GM23338 (cell line): ENCODE data around the gene DNAJC4. TPM values are rescaled to one million over a fixed set of nuclear protein-coding genes. Genes with fewer than 3 reads are reported as not detected.

Experiments used
- ATAC-seq: fragments of 200-7000 bp; cut with Tn5 transposase; 3 replicates; pipeline ENCODE4 v1.9.1; 2020
- DNase-seq: peaks from one replicate; pipeline ENCODE4 v3.0.0-alpha.2; 2015; ENCODE audit warnings: low spot score
- H2AFZ ChIP-seq: fragments of 200-600 bp; sonication (generic); 2 replicates; pipeline ENCODE4 v1.8.0; 2016; ENCODE audit warnings: antibody characterized with exemption, mild to moderate bottlenecking, moderate library complexity
- H3F3A ChIP-seq: fragments of 200-600 bp; sonication (generic); replicated peaks from 2 replicates; pipeline ENCODE4 v1.8.0; 2017; ENCODE audit warnings: antibody characterized with exemption, mixed run types, low read depth
- H3K27ac ChIP-seq: fragments of 200-600 bp; sonication (generic); 2 replicates; pipeline ENCODE4 v1.6.1; 2016; ENCODE audit warnings: low read depth
- H3K27me3 ChIP-seq: fragments of 200-600 bp; sonication (generic); 2 replicates; pipeline ENCODE4 v1.8.0; 2016; ENCODE audit warnings: mild to moderate bottlenecking, mixed run types, moderate library complexity; ENCODE audit not compliant: insufficient read depth
- H3K36me3 ChIP-seq: fragments of 200-600 bp; sonication (generic); 2 replicates; pipeline ENCODE4 v1.8.0; 2016; ENCODE audit warnings: mild to moderate bottlenecking; ENCODE audit not compliant: insufficient read depth
- H3K4me1 ChIP-seq: fragments of 200-600 bp; sonication (generic); 2 replicates; pipeline ENCODE4 v1.8.0; 2016; ENCODE audit warnings: mild to moderate bottlenecking, moderate library complexity; ENCODE audit not compliant: insufficient read depth
- H3K4me2 ChIP-seq: fragments of 200-600 bp; sonication (generic); 2 replicates; pipeline ENCODE4 v1.7.1; 2017; ENCODE audit warnings: mixed run types
- H3K4me3 ChIP-seq: fragments of 200-600 bp; sonication (generic); 2 replicates; pipeline ENCODE4 v1.6.1; 2016; ENCODE audit warnings: mixed run types
- H3K79me2 ChIP-seq: fragments of 200-600 bp; sonication (generic); replicated peaks from 2 replicates; pipeline ENCODE4 v1.8.0; 2017; ENCODE audit warnings: mild to moderate bottlenecking; ENCODE audit not compliant: insufficient read depth
- H3K9me2 ChIP-seq: fragments of 200-600 bp; sonication (generic); 2 replicates; pipeline ENCODE4 v1.8.0; 2017; ENCODE audit not compliant: insufficient read depth
- H4K20me1 ChIP-seq: fragments of 200-600 bp; sonication (generic); replicated peaks from 2 replicates; pipeline ENCODE4 v1.8.0; 2017; ENCODE audit warnings: mild to moderate bottlenecking; ENCODE audit not compliant: insufficient read depth
- H3K27ac Mint-ChIP-seq: 2 replicates; pipeline ENCODE4 v1.8.0; 2020; ENCODE audit warnings: inconsistent platforms, mild to moderate bottlenecking, moderate library complexity, mixed read lengths
- H3K27me3 Mint-ChIP-seq: 3 replicates; pipeline ENCODE4 v1.8.0; 2022; ENCODE audit warnings: low read depth, mild to moderate bottlenecking, moderate library complexity, mixed read lengths, inconsistent platforms; ENCODE audit not compliant: insufficient read depth, poor library complexity
- H3K36me3 Mint-ChIP-seq: 3 replicates; pipeline ENCODE4 v1.8.0; 2021; ENCODE audit warnings: low read depth, mild to moderate bottlenecking, inconsistent platforms, moderate library complexity, mixed read lengths
- H3K4me1 Mint-ChIP-seq: 3 replicates; pipeline ENCODE4 v1.8.0; 2020; ENCODE audit warnings: mild to moderate bottlenecking, inconsistent platforms, mixed read lengths
- H3K4me3 Mint-ChIP-seq: 3 replicates; pipeline ENCODE4 v1.8.0; 2021; ENCODE audit warnings: moderate library complexity, mild to moderate bottlenecking, inconsistent platforms, mixed read lengths
- H3K9me3 Mint-ChIP-seq: 3 replicates; pipeline ENCODE4 v1.8.0; 2020; ENCODE audit warnings: moderate library complexity, mild to moderate bottlenecking, inconsistent platforms, mixed read lengths
- CREB1 ChIP-seq: fragments of 250-450 bp; sonication (Bioruptor Pico); IDR thresholded peaks from 2 replicates; pipeline ENCODE4 v1.5.0; 2020; ENCODE audit warnings: low read depth, mild to moderate bottlenecking, moderate library complexity
- CTCF ChIP-seq, 2 experiments: fragments of 200-600 bp in 1 of 2; sonication (generic) in 1 of 2; conservative IDR thresholded peaks; 2 replicates each; pipeline versions ENCODE4 v1.5.1 to v1.6.1; 2016 to 2017; ENCODE audit warnings: antibody characterized with exemption in 2 of 2, low read depth in 2 of 2, mild to moderate bottlenecking in 2 of 2, moderate library complexity in 1 of 2
- ETS1 ChIP-seq: IDR thresholded peaks from 2 replicates; pipeline ENCODE4 v1.6.1; 2016; ENCODE audit warnings: antibody characterized with exemption
- EZH2 ChIP-seq: fragments of 200-600 bp; sonication (generic); IDR thresholded peaks from one replicate; pipeline ENCODE4 v1.8.0; 2017; ENCODE audit warnings: antibody characterized with exemption, mild to moderate bottlenecking, low read depth; ENCODE audit not compliant: unreplicated experiment
- EZH2phosphoT487 ChIP-seq: fragments of 200-600 bp; sonication (generic); IDR thresholded peaks from one replicate; pipeline ENCODE4 v1.8.1; 2018; ENCODE audit warnings: antibody characterized with exemption; ENCODE audit not compliant: unreplicated experiment
- JUNB ChIP-seq: IDR thresholded peaks from one replicate; pipeline ENCODE4 v1.6.1; 2016; ENCODE audit warnings: antibody characterized with exemption; ENCODE audit not compliant: unreplicated experiment
- NANOG ChIP-seq: IDR thresholded peaks from 2 replicates; pipeline ENCODE4 v1.6.1; 2016; ENCODE audit warnings: antibody characterized with exemption, borderline replicate concordance
- POLR2AphosphoS5 ChIP-seq: IDR thresholded peaks from 2 replicates; pipeline ENCODE4 v1.6.1; 2016; ENCODE audit warnings: antibody characterized with exemption, low read depth
- REST ChIP-seq: IDR thresholded peaks from one replicate; pipeline ENCODE4 v1.6.1; 2018; ENCODE audit warnings: antibody characterized with exemption; ENCODE audit not compliant: unreplicated experiment
- STAT1 ChIP-seq: IDR thresholded peaks from one replicate; pipeline ENCODE4 v1.6.1; 2016; ENCODE audit warnings: antibody characterized with exemption; ENCODE audit not compliant: unreplicated experiment
- ZNF114 ChIP-seq: fragments of 250-450 bp; sonication (Bioruptor Pico); IDR thresholded peaks from 2 replicates; pipeline ENCODE4 v1.5.0; 2020; ENCODE audit warnings: mild to moderate bottlenecking, moderate library complexity
- ZNF331 ChIP-seq: fragments of 250-450 bp; sonication (Bioruptor Pico); IDR thresholded peaks from 2 replicates; pipeline ENCODE4 v1.5.0; 2020; ENCODE audit warnings: low read depth, mild to moderate bottlenecking, moderate library complexity
- ZNF462 ChIP-seq: fragments of 250-450 bp; sonication (Bioruptor Pico); IDR thresholded peaks from 2 replicates; pipeline ENCODE4 v1.5.0; 2020; ENCODE audit warnings: mild to moderate bottlenecking, moderate library complexity
- polyA plus RNA-seq: library from polyadenylated mRNA; unstranded; fragments of >200 nt; fragmentation: Nextera tagmentation; extraction: Ambion mirVana; gene quantifications from 2 replicates; pipeline ENCODE4 v1.2.1, GENCODE V29; 2016
- total RNA-seq: library from RNA; depleted of rRNA; stranded (reverse); fragments of >200 nt; shearing (Covaris generic); gene quantifications from 2 replicates; pipeline ENCODE4 v1.2.3, GENCODE V29; 2014

The DNAJC4 gene
- total and polyA plus RNA-seq, 2 experiments from 2014 or later = 10.5 to 34.4 TPM

- no peak overlapping the region for H3K27ac Mint-ChIP-seq
- Histone ChIP-seq H2AFZ (no peak overlapping the region), H3F3A (peaks cover 29% of the 10 kb centered on the region), H3K27ac (no peak overlapping the region), H3K9me2 (no peaks in the 10 kb centered on the region), H3K4me3 (no peak overlapping the region), H4K20me1 (no peaks in the 10 kb centered on the region), H3K4me1 (peaks cover 11% of the 10 kb centered on the region; the same call in 1 of the 2 replicates), H3K36me3 (no peaks in the 10 kb centered on the region), H3K4me2 (no peak overlapping the region), H3K27me3 (peaks cover 13% of the 10 kb centered on the region; the same call in 1 of the 2 replicates), H3K79me2 (peaks cover 9% of the 10 kb centered on the region)
- peaks cover 32% of the 10 kb centered on the region for H3K27me3 Mint-ChIP-seq
- H3K4me3 Mint-ChIP-seq = no peak overlapping the region
- H3K4me1 Mint-ChIP-seq = peaks cover 18% of the 10 kb centered on the region
- peaks cover 8% of the 10 kb centered on the region for H3K36me3 Mint-ChIP-seq
- DNase-seq = no peak
- no peak for ATAC-seq
- no peaks in the 10 kb centered on the region for H3K9me3 Mint-ChIP-seq
- TF ChIP-seq JUNB (no peak), POLR2AphosphoS5 (no peak), ETS1 (no peak), ZNF114 (no peak), ZNF462 (CRISPR knock-in tag) (no peak), STAT1 (no peak), EZH2 (no peak), NANOG (no peak), ZNF331 (CRISPR knock-in tag) (no peak), CTCF (conservative IDR thresholded peaks at IDR 0.05; ENCODE audit: low read depth in 2 of 2) (no peak), REST (no peak), EZH2phosphoT487 (no peak), CREB1 (CRISPR knock-in tag) (no peak)
These were observed 7.2 kb downstream of the DNAJC4 start for GRCh38 chr11:64237484-64237951.
